PC-9 (cell line): ENCODE data around the gene MAS1.
"Not testable (repeated sequence)": the region's sequence is repeated elsewhere in the genome, so short reads cannot be mapped to it uniquely, and the experiment has no call there.

ENCODE experiments used
- EZH2 ChIP-seq: fragments of 200-600 bp; sonication (generic); IDR thresholded peaks from 2 replicates; pipeline ENCODE4 v1.8.0; 2017; ENCODE audit warnings: antibody characterized with exemption, low read depth
- TF ChIP-seq, protein P1 (sequence below): fragments of 200-600 bp; sonication (generic); conservative IDR thresholded peaks from 2 replicates; pipeline ENCODE4 v1.6.1; 2017; ENCODE audit warnings: mixed run types, antibody characterized with exemption, mild to moderate bottlenecking, moderate library complexity

DNA sequence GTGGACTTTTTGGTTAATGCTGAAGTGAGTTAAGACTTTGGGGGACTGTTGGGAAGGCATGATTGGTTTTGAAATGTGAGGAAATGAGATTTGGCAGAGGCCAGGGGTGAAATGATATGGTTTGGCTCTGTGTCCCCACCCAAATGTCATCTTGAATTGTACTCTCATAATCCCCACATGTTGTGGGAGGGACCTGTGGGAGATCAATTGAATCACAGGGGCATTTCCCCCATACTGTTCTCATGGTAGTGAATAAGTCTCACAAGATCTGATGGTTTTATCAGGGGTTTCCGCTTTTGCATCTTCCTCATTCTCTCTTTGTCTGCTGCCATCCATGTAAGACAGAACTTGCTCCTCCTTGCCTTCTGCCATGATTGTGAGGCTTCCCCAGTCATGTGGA lies 40.9 kb upstream of the MAS1 start:
- TF ChIP-seq EZH2 = not testable (repeated sequence)
- TF ChIP-seq, protein P1, sequence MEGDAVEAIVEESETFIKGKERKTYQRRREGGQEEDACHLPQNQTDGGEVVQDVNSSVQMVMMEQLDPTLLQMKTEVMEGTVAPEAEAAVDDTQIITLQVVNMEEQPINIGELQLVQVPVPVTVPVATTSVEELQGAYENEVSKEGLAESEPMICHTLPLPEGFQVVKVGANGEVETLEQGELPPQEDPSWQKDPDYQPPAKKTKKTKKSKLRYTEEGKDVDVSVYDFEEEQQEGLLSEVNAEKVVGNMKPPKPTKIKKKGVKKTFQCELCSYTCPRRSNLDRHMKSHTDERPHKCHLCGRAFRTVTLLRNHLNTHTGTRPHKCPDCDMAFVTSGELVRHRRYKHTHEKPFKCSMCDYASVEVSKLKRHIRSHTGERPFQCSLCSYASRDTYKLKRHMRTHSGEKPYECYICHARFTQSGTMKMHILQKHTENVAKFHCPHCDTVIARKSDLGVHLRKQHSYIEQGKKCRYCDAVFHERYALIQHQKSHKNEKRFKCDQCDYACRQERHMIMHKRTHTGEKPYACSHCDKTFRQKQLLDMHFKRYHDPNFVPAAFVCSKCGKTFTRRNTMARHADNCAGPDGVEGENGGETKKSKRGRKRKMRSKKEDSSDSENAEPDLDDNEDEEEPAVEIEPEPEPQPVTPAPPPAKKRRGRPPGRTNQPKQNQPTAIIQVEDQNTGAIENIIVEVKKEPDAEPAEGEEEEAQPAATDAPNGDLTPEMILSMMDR = not testable (repeated sequence)
